HCT116 (cell line): Measurements from ENCODE around the gene IFT20. TPM values are rescaled to one million over a fixed set of nuclear protein-coding genes. Genes with fewer than 3 reads are reported as not detected.

Experiments
- ATAC-seq: fragments of 200-7000 bp; cut with Tn5 transposase; 2 replicates; pipeline ENCODE4 v1.9.1; 2020; ENCODE audit warnings: mild to moderate bottlenecking, moderate library complexity
- BruUV-seq: library from RNA; stranded (reverse); fragments of 400-500 nt; replicated peaks from 2 replicates; lab custom pipeline; 2021; lab: Mats Ljungman, UMichigan
- CTCF ChIA-PET: fragments of 300-600 bp; sonication (Branson Sonifier 250); formaldehyde crosslinking; loops from one replicate; lab custom pipeline; 2021; ENCODE audit warnings: antibody characterized with exemption; lab: Charles Lee
- POLR2A ChIA-PET: fragments of 300-600, 350-600 bp; sonication (Branson Sonifier 250); formaldehyde crosslinking; loops from one replicate; lab custom pipeline; 2021; ENCODE audit warnings: antibody characterized with exemption; lab: Charles Lee
- RAD21 ChIA-PET, 2 experiments: fragments of 300-600 bp; sonication (Branson Sonifier 250); formaldehyde crosslinking; loops; one replicate each; lab custom pipeline; 2023; ENCODE audit warnings: low total read pairs in 2 of 2; ENCODE audit not compliant: uncharacterized antibody in 2 of 2, unreplicated experiment in 2 of 2, low non-redundant PET in 1 of 2; lab: Charles Lee
- DNase-seq: peaks from one replicate; pipeline ENCODE4 v3.0.0-alpha.2; 2010; ENCODE audit warnings: low read depth, low spot score
- H2AFZ ChIP-seq: fragments of 200-600 bp; shearing (Covaris generic), sonication (generic); 2 replicates; pipeline ENCODE4 v1.6.1; 2017; ENCODE audit warnings: low read depth, mixed run types, mixed read lengths, antibody characterized with exemption, low read length; ENCODE audit not compliant: poor library complexity, severe bottlenecking
- H3K27ac ChIP-seq: 2 replicates; pipeline ENCODE4 v1.5.1; 2012; ENCODE audit warnings: low read depth, low read length
- H3K27me3 ChIP-seq: fragments of 200-600 bp; sonication (generic); 2 replicates; pipeline ENCODE4 v1.6.1; 2016; ENCODE audit warnings: mixed run types, low read length, mixed read lengths; ENCODE audit not compliant: insufficient read depth
- H3K36me3 ChIP-seq, 2 experiments: fragments of 200-500 bp in 1 of 2; fragments of 200-600 bp in 1 of 2; sonication (Bioruptor generic) in 1 of 2; sonication (generic) in 1 of 2; 2 replicates each; pipeline versions ENCODE4 v1.5.1 to v1.6.1; 2014 to 2016; ENCODE audit warnings: low read length in 2 of 2, inconsistent platforms in 1 of 2, mixed read lengths in 1 of 2, mixed run types in 1 of 2; ENCODE audit not compliant: insufficient read depth in 2 of 2, control insufficient read depth in 1 of 2
- H3K4me1 ChIP-seq, 2 experiments: fragments of 200-600 bp in 1 of 2; sonication (generic) in 1 of 2; 2 replicates each; pipeline versions ENCODE4 v1.5.1 to v1.6.1; 2012 to 2017; ENCODE audit warnings: low read length in 2 of 2, inconsistent platforms in 1 of 2, mild to moderate bottlenecking in 1 of 2, mixed read lengths in 1 of 2, mixed run types in 1 of 2, moderate library complexity in 1 of 2; ENCODE audit not compliant: insufficient read depth in 2 of 2, control insufficient read depth in 1 of 2
- H3K4me2 ChIP-seq: fragments of 200-600 bp; sonication (generic); 2 replicates; pipeline ENCODE4 v1.6.1; 2017; ENCODE audit warnings: mixed run types, low read length, mixed read lengths
- H3K4me3 ChIP-seq, 2 experiments: fragments of 200-600 bp in 1 of 2; sonication (generic) in 1 of 2; replicated peaks in 1 of 2; 2 replicates each; pipeline ENCODE4 v1.5.1; 2011 to 2016; ENCODE audit warnings: low read length in 2 of 2, control low read depth in 1 of 2, low read depth in 1 of 2, mild to moderate bottlenecking in 1 of 2, mixed read lengths in 1 of 2, mixed run types in 1 of 2
- H3K79me2 ChIP-seq: fragments of 200-600 bp; sonication (generic); 2 replicates; pipeline ENCODE4 v1.6.1; 2017; ENCODE audit warnings: mild to moderate bottlenecking, mixed run types, low read length, moderate library complexity, mixed read lengths; ENCODE audit not compliant: insufficient read depth
- H3K9ac ChIP-seq: fragments of 200-600 bp; sonication (generic); 2 replicates; pipeline ENCODE4 v1.6.1; 2016; ENCODE audit warnings: low read length, mixed read lengths
- H3K9me2 ChIP-seq: fragments of 200-600 bp; sonication (generic), shearing (Covaris generic); 2 replicates; pipeline ENCODE4 v1.6.1; 2017; ENCODE audit warnings: mixed run types, mild to moderate bottlenecking, moderate library complexity; ENCODE audit not compliant: insufficient read depth
- H3K9me3 ChIP-seq, 2 experiments: fragments of 200-500 bp in 1 of 2; fragments of 200-600 bp in 1 of 2; sonication (Bioruptor generic) in 1 of 2; sonication (generic) in 1 of 2; 2 replicates each; pipeline ENCODE4 v1.6.1; 2014 to 2017; ENCODE audit warnings: low read length in 2 of 2, mixed read lengths in 2 of 2, inconsistent platforms in 1 of 2, low read depth in 1 of 2, mild to moderate bottlenecking in 1 of 2, mixed run types in 1 of 2, moderate library complexity in 1 of 2; ENCODE audit not compliant: control insufficient read depth in 1 of 2, insufficient read depth in 1 of 2
- H4K20me1 ChIP-seq: fragments of 200-600 bp; sonication (generic), shearing (Covaris generic); 2 replicates; pipeline ENCODE4 v1.6.1; 2017; ENCODE audit warnings: mixed run types, mild to moderate bottlenecking, moderate library complexity; ENCODE audit not compliant: insufficient read depth
- ATF3 ChIP-seq: IDR thresholded peaks from 2 replicates; pipeline ENCODE4 v1.6.1; 2012
- CEBPB ChIP-seq: IDR thresholded peaks from 2 replicates; pipeline ENCODE4 v1.6.1; 2012; ENCODE audit warnings: low read depth
- CTCF ChIP-seq, 3 experiments: fragments of 200-600 bp in 1 of 3; sonication (generic) in 1 of 3; IDR thresholded peaks in 2 of 3; conservative IDR thresholded peaks in 1 of 3; 2 replicates each; pipeline ENCODE4 v1.5.1; 2012 to 2017; ENCODE audit warnings: low read depth in 2 of 3, low read length in 2 of 3, antibody characterized with exemption in 1 of 3, borderline replicate concordance in 1 of 3, control low read depth in 1 of 3, mild to moderate bottlenecking in 1 of 3, mixed read lengths in 1 of 3, mixed run types in 1 of 3, moderate library complexity in 1 of 3; ENCODE audit not compliant: insufficient read depth in 1 of 3
- ELF1 ChIP-seq: IDR thresholded peaks from 2 replicates; pipeline ENCODE4 v1.6.1; 2012; ENCODE audit warnings: low read depth, borderline replicate concordance
- EZH2 ChIP-seq: fragments of 200-600 bp; sonication (generic); IDR thresholded peaks from 2 replicates; pipeline ENCODE4 v1.6.1; 2017; ENCODE audit warnings: antibody characterized with exemption, mixed run types
- POLR2AphosphoS5 ChIP-seq: IDR thresholded peaks from 2 replicates; pipeline ENCODE4 v1.6.1; 2011; ENCODE audit warnings: mild to moderate bottlenecking, low read depth, low read length, moderate library complexity
- YY1 ChIP-seq: IDR thresholded peaks from 2 replicates; pipeline ENCODE4 v1.6.1; 2011; ENCODE audit warnings: low read length, low read depth, moderate library complexity, mild to moderate bottlenecking; ENCODE audit not compliant: insufficient replicate concordance; ENCODE audit errors: extremely low read depth
- ZFX ChIP-seq: fragments of 450-650 bp; IDR thresholded peaks from 2 replicates; pipeline ENCODE4 v1.6.1; 2017
- intact Hi-C: fragments of 100-400 bp; cut with micrococcal nuclease; formaldehyde crosslinking; loops from 2 replicates; pipeline ENCODE4 v1.10.0; 2022
- total RNA-seq: library from RNA; stranded (reverse); gene quantifications from one replicate; pipeline ENCODE4 v1.2.1, GENCODE V29; 2021; ENCODE audit not compliant: unreplicated experiment

IFT20 gene
- total RNA-seq, 1 experiment from 2014 or later = 21.7 TPM

GRCh38 chr17:28366605-28367004 lies 31.3 kb upstream of the IFT20 start:
- ChIA-PET CTCF (interaction anchor here (1.0 to 1.7 kb wide), 2 partner anchors 31 to 50 kb away, joined by 3 to 4 read pairs; partner anchors contain the start of gene TNFAIP1), POLR2A (interaction anchor here (1.3 kb wide), 1 partner anchor 9 kb away, joined by 3 read pairs; a partner anchor contains a TSS)

More at GRCh38 chr17:28366605-28367004, 31.3 kb upstream of the IFT20 start:
- ATAC-seq (no peak), DNase-seq (no peak)
- H3K36me3 ChIP-seq = peaks cover 0 to 2% of the 10 kb centered on the region in 2 experiments; a peak in 3 of 4 replicates
- RAD21 ChIA-PET = no interaction called here
- H3K27me3 ChIP-seq = no peaks in the 10 kb centered on the region
- TF ChIP-seq ATF3 (no peak), ZFX (no peak), CTCF (IDR thresholded peaks at IDR 0.05 in 2 of 3, conservative IDR thresholded peaks at IDR 0.05 in 1 of 3; ENCODE audit: borderline replicate concordance in 1 of 3, insufficient read depth in 1 of 3, low read depth in 2 of 3, low read length in 2 of 3) (peak in 2 of 3 experiments; percentile 14 to 29; a peak in 2 of 6 replicates), EZH2 (no peak), YY1 (no peak), POLR2AphosphoS5 (no peak), CEBPB (no peak), ELF1 (no peak)
- peaks cover 7 to 17% of the 10 kb centered on the region in 2 experiments; a peak in 3 of 4 replicates for H3K4me1 ChIP-seq
- no peaks in the 10 kb centered on the region for H3K9me3 ChIP-seq
- no peak overlapping the region for H3K27ac ChIP-seq
- no peak overlapping the region for H3K4me2 ChIP-seq
- H4K20me1 ChIP-seq = no peaks in the 10 kb centered on the region
- H3K79me2 ChIP-seq = no peaks in the 10 kb centered on the region
- intact Hi-C loops = no loop called here
- no peaks in the 10 kb centered on the region for H3K9me2 ChIP-seq
- no peak overlapping the region for H3K9ac ChIP-seq
- H2AFZ ChIP-seq = no peak overlapping the region
- H3K4me3 ChIP-seq = no peak overlapping the region
- no TSS peak for BruUV-seq
